Neural progenitor cell (in vitro differentiated cells): ENCODE data around the gene BMPR1B. TPM values are rescaled to one million over a fixed set of nuclear protein-coding genes. Genes with fewer than 3 reads are reported as not detected.

Source experiments
- DNase-seq: peaks from one replicate; pipeline ENCODE4 v3.0.0-alpha.2; 2016; ENCODE audit warnings: low spot score
- H2AFZ ChIP-seq: fragments of 200-600 bp; sonication (generic); replicated peaks from 2 replicates; pipeline ENCODE4 v1.6.1; 2016; ENCODE audit warnings: antibody characterized with exemption
- H3F3A ChIP-seq: fragments of 200-600 bp; sonication (generic); 2 replicates; pipeline ENCODE4 v1.6.1; 2016; ENCODE audit warnings: antibody characterized with exemption, low read depth
- H3K27ac ChIP-seq: fragments of 200-600 bp; sonication (generic); 2 replicates; pipeline ENCODE4 v1.5.1; 2016; ENCODE audit warnings: mild to moderate bottlenecking
- H3K27me3 ChIP-seq: fragments of 200-600 bp; sonication (generic); 2 replicates; pipeline ENCODE4 v1.6.1; 2016; ENCODE audit warnings: mild to moderate bottlenecking, moderate library complexity
- H3K36me3 ChIP-seq: fragments of 200-600 bp; sonication (generic); 2 replicates; pipeline ENCODE4 v1.5.1; 2016
- H3K4me1 ChIP-seq: fragments of 200-600 bp; sonication (generic); 2 replicates; pipeline ENCODE4 v1.6.1; 2016; ENCODE audit warnings: mixed run types
- H3K4me2 ChIP-seq: fragments of 200-600 bp; sonication (generic); 2 replicates; pipeline ENCODE4 v1.6.1; 2016
- H3K4me3 ChIP-seq: fragments of 200-600 bp; sonication (generic); 2 replicates; pipeline ENCODE4 v1.5.1; 2016
- H3K79me2 ChIP-seq: fragments of 200-600 bp; sonication (generic); 2 replicates; pipeline ENCODE4 v1.6.1; 2016; ENCODE audit warnings: low read depth
- H3K9ac ChIP-seq: fragments of 200-600 bp; sonication (generic); 2 replicates; pipeline ENCODE4 v1.6.1; 2016
- H3K9me3 ChIP-seq: fragments of 200-600 bp; sonication (generic); 2 replicates; pipeline ENCODE4 v1.5.1; 2016; ENCODE audit warnings: low read depth
- H4K20me1 ChIP-seq: fragments of 200-600 bp; sonication (generic); 2 replicates; pipeline ENCODE4 v1.6.1; 2016; ENCODE audit warnings: low read depth
- H3K27ac Mint-ChIP-seq: 3 replicates; pipeline ENCODE4 v1.8.0; 2021; ENCODE audit warnings: mixed read lengths
- H3K27me3 Mint-ChIP-seq: 2 replicates; pipeline ENCODE4 v1.8.0; 2022; ENCODE audit warnings: low read depth, mild to moderate bottlenecking, inconsistent platforms, moderate library complexity, mixed read lengths; ENCODE audit not compliant: insufficient read depth
- H3K36me3 Mint-ChIP-seq: 3 replicates; pipeline ENCODE4 v1.8.0; 2021; ENCODE audit warnings: mixed read lengths
- H3K4me1 Mint-ChIP-seq: 3 replicates; pipeline ENCODE4 v1.8.0; 2021; ENCODE audit warnings: mixed read lengths
- H3K4me3 Mint-ChIP-seq: 3 replicates; pipeline ENCODE4 v1.8.0; 2021; ENCODE audit warnings: mild to moderate bottlenecking, moderate library complexity, mixed read lengths
- H3K9me3 Mint-ChIP-seq: 3 replicates; pipeline ENCODE4 v1.8.0; 2020; ENCODE audit warnings: mixed read lengths
- EZH2 ChIP-seq: fragments of 200-600 bp; sonication (generic); IDR thresholded peaks from 2 replicates; pipeline ENCODE4 v1.6.1; 2017; ENCODE audit warnings: antibody characterized with exemption, mild to moderate bottlenecking, moderate library complexity
- EZH2phosphoT487 ChIP-seq: fragments of 200-600 bp; sonication (generic); IDR thresholded peaks from 2 replicates; pipeline ENCODE4 v1.6.1; 2017; ENCODE audit warnings: antibody characterized with exemption
- total RNA-seq: library from RNA; depleted of rRNA; stranded (reverse); fragments of >200 nt; gene quantifications from 2 replicates; pipeline ENCODE4 v1.2.3, GENCODE V29; 2015; ENCODE audit warnings: low replicate concordance
- TF ChIP-seq, protein P1 (sequence below): fragments of 200-600 bp; sonication (generic); IDR thresholded peaks from 2 replicates; pipeline ENCODE4 v1.5.1; 2017; ENCODE audit warnings: antibody characterized with exemption, mild to moderate bottlenecking

The BMPR1B gene
- total RNA-seq, 1 donor from 2014 or later, result 2.7 TPM

DNA sequence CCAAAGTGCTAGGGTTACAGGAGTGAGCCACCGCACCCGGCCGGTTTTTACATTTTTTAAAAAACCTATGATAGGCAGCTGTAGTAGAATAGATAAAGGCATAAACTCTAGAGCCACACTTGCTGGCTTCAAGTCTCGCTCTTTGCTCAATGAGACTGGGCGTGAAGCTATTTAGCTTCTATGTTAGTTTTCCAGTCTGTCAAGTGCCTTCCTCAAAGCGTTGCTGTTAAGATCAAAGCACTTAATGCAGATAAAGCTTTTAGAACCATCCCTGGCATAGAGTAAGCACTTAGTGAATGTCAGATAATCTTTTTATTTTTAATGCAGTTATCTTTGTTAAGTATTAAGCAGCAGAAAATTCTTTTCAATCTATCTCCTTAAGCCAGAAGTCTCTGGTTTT lies 42.0 kb upstream of the BMPR1B start:
- Histone ChIP-seq H3K27me3 (no peaks in the 10 kb centered on the region), H3K9ac (no peak overlapping the region), H2AFZ (no peak overlapping the region), H3K36me3 (no peaks in the 10 kb centered on the region), H4K20me1 (no peaks in the 10 kb centered on the region), H3K79me2 (no peaks in the 10 kb centered on the region), H3K9me3 (no peaks in the 10 kb centered on the region), H3F3A (no peaks in the 10 kb centered on the region), H3K27ac (no peak overlapping the region), H3K4me3 (no peak overlapping the region), H3K4me1 (peaks cover 12% of the 10 kb centered on the region), H3K4me2 (no peak overlapping the region)
- DNase-seq, result no peak
- TF ChIP-seq EZH2phosphoT487 (no peak), EZH2 (no peak)
- TF ChIP-seq, protein P1, sequence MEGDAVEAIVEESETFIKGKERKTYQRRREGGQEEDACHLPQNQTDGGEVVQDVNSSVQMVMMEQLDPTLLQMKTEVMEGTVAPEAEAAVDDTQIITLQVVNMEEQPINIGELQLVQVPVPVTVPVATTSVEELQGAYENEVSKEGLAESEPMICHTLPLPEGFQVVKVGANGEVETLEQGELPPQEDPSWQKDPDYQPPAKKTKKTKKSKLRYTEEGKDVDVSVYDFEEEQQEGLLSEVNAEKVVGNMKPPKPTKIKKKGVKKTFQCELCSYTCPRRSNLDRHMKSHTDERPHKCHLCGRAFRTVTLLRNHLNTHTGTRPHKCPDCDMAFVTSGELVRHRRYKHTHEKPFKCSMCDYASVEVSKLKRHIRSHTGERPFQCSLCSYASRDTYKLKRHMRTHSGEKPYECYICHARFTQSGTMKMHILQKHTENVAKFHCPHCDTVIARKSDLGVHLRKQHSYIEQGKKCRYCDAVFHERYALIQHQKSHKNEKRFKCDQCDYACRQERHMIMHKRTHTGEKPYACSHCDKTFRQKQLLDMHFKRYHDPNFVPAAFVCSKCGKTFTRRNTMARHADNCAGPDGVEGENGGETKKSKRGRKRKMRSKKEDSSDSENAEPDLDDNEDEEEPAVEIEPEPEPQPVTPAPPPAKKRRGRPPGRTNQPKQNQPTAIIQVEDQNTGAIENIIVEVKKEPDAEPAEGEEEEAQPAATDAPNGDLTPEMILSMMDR, result no peak
- Mint-ChIP-seq H3K27ac (no peak overlapping the region), H3K4me3 (no peak overlapping the region), H3K4me1 (no peaks in the 10 kb centered on the region), H3K36me3 (no peaks in the 10 kb centered on the region), H3K27me3 (peaks cover 2% of the 10 kb centered on the region), H3K9me3 (no peaks in the 10 kb centered on the region)

DNA sequence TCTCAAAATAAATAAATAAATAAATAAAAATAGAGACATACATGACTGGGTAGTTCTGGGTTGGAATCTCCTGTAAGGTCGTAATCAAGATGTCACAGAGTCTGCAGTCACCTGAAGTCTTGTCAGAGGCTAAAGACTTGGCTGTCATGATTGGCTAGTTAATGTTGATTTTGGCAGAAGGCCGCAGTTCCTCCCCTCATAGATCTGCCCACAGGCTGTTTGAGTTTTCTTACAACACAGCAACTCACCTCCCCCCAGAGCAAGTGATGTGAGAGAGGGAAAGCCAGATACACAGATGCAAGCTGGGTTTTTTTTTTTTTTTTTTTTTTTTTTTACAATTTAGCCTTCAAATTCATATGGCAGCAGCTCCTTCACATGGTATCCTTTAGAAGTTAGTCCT lies 36.4 kb upstream of the BMPR1B start:
- Histone ChIP-seq H3K4me1 (peaks cover 10% of the 10 kb centered on the region), H3K27ac (no peak overlapping the region), H4K20me1 (no peaks in the 10 kb centered on the region), H3K27me3 (no peaks in the 10 kb centered on the region), H3F3A (peaks cover 3% of the 10 kb centered on the region), H3K4me2 (no peak overlapping the region), H3K79me2 (no peaks in the 10 kb centered on the region), H3K4me3 (no peak overlapping the region), H3K36me3 (no peaks in the 10 kb centered on the region), H3K9me3 (no peaks in the 10 kb centered on the region), H3K9ac (no peak overlapping the region), H2AFZ (no peak overlapping the region)
- Mint-ChIP-seq H3K36me3 (no peaks in the 10 kb centered on the region), H3K27ac (no peak overlapping the region), H3K4me1 (peaks cover 1% of the 10 kb centered on the region), H3K4me3 (no peak overlapping the region), H3K9me3 (no peaks in the 10 kb centered on the region), H3K27me3 (no peaks in the 10 kb centered on the region)
- no peak for TF ChIP-seq EZH2phosphoT487
- no peak for TF ChIP-seq EZH2
- TF ChIP-seq, protein P1, result no peak
- DNase-seq, result no peak

DNA sequence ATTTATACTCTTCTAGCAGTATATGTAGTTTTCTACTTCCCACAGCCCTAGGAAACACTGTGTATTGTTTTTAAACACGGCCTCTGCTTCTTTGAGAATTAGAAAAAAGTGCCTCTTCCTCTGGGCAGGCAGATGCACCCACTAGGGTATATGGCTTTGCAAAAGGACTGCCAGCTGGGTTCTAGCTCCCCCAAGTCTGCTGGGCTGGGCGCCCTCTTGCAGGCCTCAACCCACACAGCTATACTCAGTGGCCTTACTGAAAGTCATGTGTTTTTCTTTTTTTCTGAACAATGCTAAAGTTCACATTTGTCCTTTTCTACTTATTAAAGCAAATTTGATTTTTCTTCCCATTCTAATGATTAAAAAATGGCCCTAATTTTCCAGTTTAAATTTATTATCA lies 35.5 kb upstream of the BMPR1B start:
- Histone ChIP-seq H3K4me1 (peaks cover 20% of the 10 kb centered on the region), H3F3A (peaks cover 4% of the 10 kb centered on the region), H3K36me3 (no peaks in the 10 kb centered on the region), H3K4me2 (no peak overlapping the region), H3K27me3 (no peaks in the 10 kb centered on the region), H3K79me2 (no peaks in the 10 kb centered on the region), H2AFZ (no peak overlapping the region), H4K20me1 (no peaks in the 10 kb centered on the region), H3K27ac (no peak overlapping the region), H3K9me3 (no peaks in the 10 kb centered on the region), H3K4me3 (no peak overlapping the region), H3K9ac (no peak overlapping the region)
- H3K27ac Mint-ChIP-seq, result no peak overlapping the region
- DNase-seq, result no peak
- no peak overlapping the region for H3K4me3 Mint-ChIP-seq
- no peaks in the 10 kb centered on the region for H3K36me3 Mint-ChIP-seq
- H3K27me3 Mint-ChIP-seq, result no peaks in the 10 kb centered on the region
- H3K9me3 Mint-ChIP-seq, result no peaks in the 10 kb centered on the region
- TF ChIP-seq, protein P1, result no peak
- no peak for TF ChIP-seq EZH2
- no peak for TF ChIP-seq EZH2phosphoT487
- H3K4me1 Mint-ChIP-seq, result peaks cover 2% of the 10 kb centered on the region
